Ovary (tissue), 3 donors: Measurements from ENCODE around the gene C8A.

ENCODE experiments used
- CTCF ChIP-seq, 3 donors: fragments of 450-650 bp in 2 of 3; fragments of 200-600 bp in 1 of 3; IDR thresholded peaks; one replicate each; pipeline versions ENCODE4 v1.5.1 to v1.8.0; 2016 to 2022; ENCODE audit warnings: antibody characterized with exemption in 3 of 3, mild to moderate bottlenecking in 1 of 3
- POLR2A ChIP-seq: fragments of 450-650 bp; IDR thresholded peaks from one replicate; pipeline ENCODE4 v1.6.1; 2017; ENCODE audit warnings: antibody characterized with exemption, mild to moderate bottlenecking, moderate library complexity
- donor health status: DM: no; HTN: no; CAD: no.

- TF ChIP-seq CTCF (IDR thresholded peaks at IDR 0.05): no peak
- no peak for TF ChIP-seq POLR2A
Observed at GRCh38 chr1:56917356-56917755, 62.8 kb downstream of the C8A start.
